Mucosa of descending colon (tissue), 3 donors: ENCODE results near the gene ST7. TPM values are rescaled to one million over a fixed set of nuclear protein-coding genes. Genes with fewer than 3 reads are reported as not detected.

Experiments used
- ATAC-seq: fragments of 200-7000 bp; cut with Tn5 transposase; one replicate; pipeline ENCODE4 v1.9.1; 2020; ENCODE audit warnings: mild to moderate bottlenecking, moderate library complexity
- DNase-seq, 3 donors: peaks; one replicate each; pipeline ENCODE4 v3.0.0-alpha.2; 2020
- H3K36me3 ChIP-seq: fragments of 200-600 bp; one replicate; pipeline ENCODE4 v1.8.0; 2021; ENCODE audit warnings: low read depth, mild to moderate bottlenecking
- H3K4me1 ChIP-seq: fragments of 200-600 bp; one replicate; pipeline ENCODE4 v1.8.0; 2021; ENCODE audit warnings: low read depth, mild to moderate bottlenecking
- H3K4me3 ChIP-seq: fragments of 200-600 bp; one replicate; pipeline ENCODE4 v1.8.0; 2021; ENCODE audit warnings: mild to moderate bottlenecking
- H3K9me3 ChIP-seq: fragments of 200-600 bp; one replicate; pipeline ENCODE4 v1.8.0; 2021; ENCODE audit warnings: mild to moderate bottlenecking
- intact Hi-C, 2 donors: fragments of 100-400 bp; cut with DNase I in 1 of 2; cut with micrococcal nuclease in 1 of 2; formaldehyde crosslinking; loops; one replicate each; pipeline versions ENCODE4 v1.11.0 to v1.11.1; 2022; cut with DNase I, micrococcal nuclease
- total RNA-seq, 3 donors: library from RNA; stranded (reverse); fragmentation: NEBNext Ultra II Directional in 2 of 3; extraction: Animal tissue kit (Norgen Biotek cat#: 25700) in 2 of 3; gene quantifications; one replicate each; pipeline versions ENCODE4 v1.2.1 to v1.2.4, GENCODE V29; 2021 to 2023
- TF ChIP-seq, protein P1 (sequence below): fragments of 200-600 bp; IDR thresholded peaks from one replicate; pipeline ENCODE4 v1.8.0; 2022; ENCODE audit warnings: antibody characterized with exemption, mild to moderate bottlenecking
- donor health status: DM: no; HTN: no; CAD: no; lungs with moderate emphysema.
- donor health status: DM: no; HTN: no; CAD: no.
- donor health status: DM: no; HTN: yes; CAD: no.

ST7 gene
- total RNA-seq, 3 donors from 2014 or later, result 10.1 to 22.0 (median 11.3) TPM

DNA sequence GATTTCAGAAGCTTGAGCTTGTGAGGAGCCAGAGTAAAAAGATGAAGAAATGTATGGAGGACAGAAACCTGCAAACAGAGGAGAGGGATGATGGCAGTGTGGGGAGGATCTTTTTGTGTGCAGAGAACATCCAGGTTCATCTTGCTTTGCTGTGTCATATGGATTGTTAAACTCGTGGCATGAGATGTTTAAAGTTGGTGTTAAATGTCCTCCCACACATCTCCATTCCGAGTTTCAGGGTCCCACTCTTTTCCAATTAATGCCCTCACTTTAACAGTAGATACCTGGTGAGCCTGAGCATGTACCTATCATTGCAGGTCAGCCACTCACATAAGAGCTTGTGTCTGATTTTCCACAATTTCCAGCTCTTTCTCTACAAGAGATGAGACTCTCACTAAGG lies 147.7 kb downstream of the ST7 start:
- Histone ChIP-seq H3K4me1 (no peaks in the 10 kb centered on the region), H3K4me3 (no peak overlapping the region), H3K9me3 (no peaks in the 10 kb centered on the region), H3K36me3 (no peaks in the 10 kb centered on the region)
- ATAC-seq (no peak), DNase-seq (no peak)
- intact Hi-C loops, result no loop called here
- TF ChIP-seq, protein P1, sequence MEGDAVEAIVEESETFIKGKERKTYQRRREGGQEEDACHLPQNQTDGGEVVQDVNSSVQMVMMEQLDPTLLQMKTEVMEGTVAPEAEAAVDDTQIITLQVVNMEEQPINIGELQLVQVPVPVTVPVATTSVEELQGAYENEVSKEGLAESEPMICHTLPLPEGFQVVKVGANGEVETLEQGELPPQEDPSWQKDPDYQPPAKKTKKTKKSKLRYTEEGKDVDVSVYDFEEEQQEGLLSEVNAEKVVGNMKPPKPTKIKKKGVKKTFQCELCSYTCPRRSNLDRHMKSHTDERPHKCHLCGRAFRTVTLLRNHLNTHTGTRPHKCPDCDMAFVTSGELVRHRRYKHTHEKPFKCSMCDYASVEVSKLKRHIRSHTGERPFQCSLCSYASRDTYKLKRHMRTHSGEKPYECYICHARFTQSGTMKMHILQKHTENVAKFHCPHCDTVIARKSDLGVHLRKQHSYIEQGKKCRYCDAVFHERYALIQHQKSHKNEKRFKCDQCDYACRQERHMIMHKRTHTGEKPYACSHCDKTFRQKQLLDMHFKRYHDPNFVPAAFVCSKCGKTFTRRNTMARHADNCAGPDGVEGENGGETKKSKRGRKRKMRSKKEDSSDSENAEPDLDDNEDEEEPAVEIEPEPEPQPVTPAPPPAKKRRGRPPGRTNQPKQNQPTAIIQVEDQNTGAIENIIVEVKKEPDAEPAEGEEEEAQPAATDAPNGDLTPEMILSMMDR, result no peak

DNA sequence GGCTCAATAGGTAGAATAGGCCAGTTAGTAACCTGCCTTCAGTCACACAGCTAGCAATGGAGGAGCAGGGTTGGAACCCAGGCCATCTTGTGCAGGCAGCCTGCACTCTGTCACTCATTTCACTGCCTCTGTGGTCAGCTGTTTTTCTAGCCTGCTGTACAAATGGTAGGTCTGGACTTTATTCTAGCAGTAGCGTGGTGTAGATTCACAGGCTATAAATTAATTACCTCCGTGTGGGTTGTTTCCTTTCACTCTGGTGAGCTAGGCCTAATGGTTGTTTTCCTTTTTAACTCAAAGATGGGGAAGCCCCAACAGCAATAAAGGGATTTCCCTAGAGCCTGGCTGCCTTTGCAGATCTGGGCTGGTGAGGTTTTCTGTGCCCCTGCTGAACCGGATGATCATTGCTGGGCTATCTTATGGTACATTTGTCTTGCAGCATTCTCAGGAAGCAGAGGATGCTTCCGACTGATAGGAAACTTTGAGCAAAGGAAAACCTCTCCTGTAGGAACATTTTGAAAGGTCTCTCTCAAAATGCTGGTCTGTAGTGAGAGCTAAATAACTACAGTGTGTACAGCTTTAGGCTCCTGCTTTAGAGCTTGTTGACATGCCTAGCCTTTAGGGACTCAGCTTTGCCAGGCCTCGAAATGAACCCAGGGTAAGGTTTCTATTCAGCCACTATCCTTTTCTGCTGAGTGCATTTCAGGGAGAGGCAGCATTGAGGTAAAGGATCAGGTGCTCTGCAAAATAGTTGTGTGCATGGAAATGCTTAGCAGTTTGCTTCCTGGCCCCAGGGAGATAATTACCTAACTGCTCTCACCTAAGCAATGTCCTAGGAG lies 157.4 kb downstream of the ST7 start:
- ATAC-seq (peak; percentile 92), DNase-seq (peak in 1 of 3 donors; percentile 12)
- H3K4me3 ChIP-seq, result no peak overlapping the region
- no peaks in the 10 kb centered on the region for H3K4me1 ChIP-seq
- TF ChIP-seq, protein P1, result no peak
- no peaks in the 10 kb centered on the region for H3K36me3 ChIP-seq
- H3K9me3 ChIP-seq, result no peaks in the 10 kb centered on the region
- intact Hi-C loops, result no loop called here

DNA sequence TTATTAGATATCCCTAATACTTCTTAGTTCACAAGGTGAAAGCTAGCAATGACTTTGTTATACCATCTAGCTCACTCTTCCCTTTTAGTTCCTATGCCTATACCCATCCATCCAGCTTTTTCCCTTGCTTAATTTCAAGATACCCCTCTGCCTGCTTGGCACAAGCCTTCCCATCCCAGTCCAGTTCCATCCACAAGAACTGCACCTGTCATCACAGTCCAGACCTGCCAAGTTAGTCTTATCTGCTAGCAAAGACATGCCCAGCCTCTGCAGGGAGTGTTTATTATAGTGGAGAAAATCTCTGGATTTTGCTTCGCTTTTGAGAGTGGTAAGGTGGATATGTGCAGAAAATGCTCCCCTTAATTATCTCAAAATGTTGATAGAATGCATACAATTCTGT lies 158.2 kb downstream of the ST7 start:
- DNase-seq, result no peak
- no peaks in the 10 kb centered on the region for H3K9me3 ChIP-seq
- intact Hi-C loops, result no loop called here
- no peaks in the 10 kb centered on the region for H3K4me1 ChIP-seq
- ATAC-seq, result no peak
- no peak overlapping the region for H3K4me3 ChIP-seq
- TF ChIP-seq, protein P1, result no peak
- no peaks in the 10 kb centered on the region for H3K36me3 ChIP-seq

DNA sequence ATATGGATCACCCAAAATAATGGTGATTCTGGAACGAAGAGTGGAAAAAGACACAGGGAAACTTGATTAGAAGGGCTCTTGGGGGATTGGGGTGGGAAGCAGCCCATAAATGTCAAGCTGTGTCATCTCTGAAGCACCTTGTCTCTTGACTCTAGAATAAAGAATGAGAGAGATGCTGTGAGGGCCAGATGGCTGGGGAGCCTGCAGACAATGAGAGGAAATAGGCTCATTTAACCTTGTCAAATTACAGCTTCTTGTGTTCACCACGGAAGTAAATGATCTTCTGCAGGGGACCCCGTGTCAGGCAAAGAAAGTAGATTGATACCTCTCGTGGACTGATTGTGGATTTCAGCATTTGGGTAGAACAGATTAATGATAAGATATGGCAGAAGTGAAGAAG lies 159.3 kb downstream of the ST7 start:
- no peak overlapping the region for H3K4me3 ChIP-seq
- intact Hi-C loops, result no loop called here
- H3K36me3 ChIP-seq, result no peaks in the 10 kb centered on the region
- TF ChIP-seq, protein P1, result no peak
- ATAC-seq (no peak), DNase-seq (no peak)
- H3K4me1 ChIP-seq, result no peaks in the 10 kb centered on the region
- H3K9me3 ChIP-seq, result no peaks in the 10 kb centered on the region

DNA sequence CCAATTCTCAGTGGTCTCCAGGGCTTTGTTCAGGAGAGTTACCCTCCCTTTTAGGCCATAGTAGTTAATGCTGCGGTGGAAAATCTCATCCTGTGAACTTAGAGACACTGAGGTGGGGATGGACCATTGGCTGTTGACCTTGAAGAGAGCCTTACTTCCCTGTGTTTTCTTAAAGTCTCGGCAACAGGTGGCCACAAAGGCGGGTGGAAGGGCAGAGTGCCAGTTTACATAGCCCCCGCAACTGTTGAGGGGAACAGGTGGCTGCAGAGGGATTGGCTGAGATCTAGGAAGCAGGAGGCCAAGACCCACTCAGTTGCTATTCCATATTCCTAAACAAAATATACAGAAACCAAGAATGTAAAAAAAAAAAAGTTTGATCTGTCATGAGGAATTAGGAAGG lies 160.6 kb downstream of the ST7 start:
- Histone ChIP-seq H3K4me3 (no peak overlapping the region), H3K9me3 (no peaks in the 10 kb centered on the region), H3K36me3 (no peaks in the 10 kb centered on the region), H3K4me1 (no peaks in the 10 kb centered on the region)
- intact Hi-C loops, result no loop called here
- DNase-seq (no peak), ATAC-seq (no peak)
- TF ChIP-seq, protein P1, result no peak
